Panc1 (cell line): ENCODE data around the gene KCNQ2. TPM values are rescaled to one million over a fixed set of nuclear protein-coding genes. Genes with fewer than 3 reads are reported as not detected.

Source experiments
- ATAC-seq: fragments of 200-7000 bp; cut with Tn5 transposase; 2 replicates; pipeline ENCODE4 v1.9.1; 2020; ENCODE audit warnings: mild to moderate bottlenecking, moderate library complexity
- BruUV-seq: library from RNA; stranded (reverse); fragments of 400-500 nt; replicated peaks from 2 replicates; lab custom pipeline; 2021; lab: Mats Ljungman, UMichigan
- CTCF ChIA-PET: fragments of 300-600 bp; sonication (Branson Sonifier 250); formaldehyde crosslinking; loops from one replicate; lab custom pipeline; 2022; ENCODE audit warnings: antibody characterized with exemption; lab: Charles Lee
- POLR2A ChIA-PET: fragments of 300-600 bp; sonication (Branson Sonifier 250); formaldehyde crosslinking; loops from one replicate; lab custom pipeline; 2022; ENCODE audit warnings: antibody characterized with exemption; lab: Charles Lee
- DNase-seq: peaks from one replicate; pipeline ENCODE4 v3.0.0-alpha.2; 2010; ENCODE audit warnings: low read depth, low spot score
- H3K27ac ChIP-seq: 2 replicates; pipeline ENCODE4 v1.5.1; 2011; ENCODE audit warnings: mild to moderate bottlenecking, low read length, inconsistent platforms
- H3K27me3 ChIP-seq: fragments of 200-500 bp; sonication (Bioruptor generic); 2 replicates; pipeline ENCODE4 v1.6.0; 2014; ENCODE audit warnings: low read length, inconsistent platforms; ENCODE audit not compliant: control insufficient read depth, insufficient read depth
- H3K36me3 ChIP-seq: fragments of 200-500 bp; sonication (Bioruptor generic); 2 replicates; pipeline ENCODE4 v1.5.1; 2014; ENCODE audit warnings: inconsistent platforms, mild to moderate bottlenecking, low read length, moderate library complexity; ENCODE audit not compliant: control insufficient read depth, insufficient read depth
- H3K4me1 ChIP-seq: 2 replicates; pipeline ENCODE4 v1.5.1; 2011; ENCODE audit warnings: inconsistent platforms, mild to moderate bottlenecking, low read length, moderate library complexity; ENCODE audit not compliant: control insufficient read depth, insufficient read depth
- H3K4me3 ChIP-seq, 2 experiments: 2 replicates each; pipeline ENCODE4 v1.5.1; 2011 to 2012; ENCODE audit warnings: low read depth in 2 of 2, low read length in 2 of 2, mild to moderate bottlenecking in 2 of 2, inconsistent platforms in 1 of 2, moderate library complexity in 1 of 2
- H3K9me3 ChIP-seq: fragments of 200-500 bp; sonication (Bioruptor generic); 2 replicates; pipeline ENCODE4 v1.5.1; 2014; ENCODE audit warnings: low read depth, mild to moderate bottlenecking, inconsistent platforms, low read length, moderate library complexity; ENCODE audit not compliant: control insufficient read depth, insufficient read depth
- POLR2AphosphoS5 ChIP-seq: IDR thresholded peaks from 2 replicates; pipeline ENCODE4 v1.6.1; 2012; ENCODE audit warnings: mild to moderate bottlenecking, low read depth, low read length, moderate library complexity
- REST ChIP-seq, 2 experiments: IDR thresholded peaks; 2 replicates each; pipeline ENCODE4 v1.6.1; 2011 to 2012; ENCODE audit warnings: low read depth in 2 of 2, control low read depth in 1 of 2, low read length in 1 of 2, mild to moderate bottlenecking in 1 of 2, moderate library complexity in 1 of 2; ENCODE audit not compliant: insufficient read depth in 1 of 2
- SIN3A ChIP-seq: IDR thresholded peaks from 2 replicates; pipeline ENCODE4 v1.6.1; 2012; ENCODE audit warnings: low read depth, mild to moderate bottlenecking, low read length, moderate library complexity, borderline replicate concordance; ENCODE audit not compliant: insufficient read depth
- TCF7L2 ChIP-seq: IDR thresholded peaks from 2 replicates; pipeline ENCODE4 v1.6.1; 2011; ENCODE audit warnings: mild to moderate bottlenecking, low read depth, low read length, inconsistent platforms
- in situ Hi-C: cut with HindIII; loops from 2 replicates; pipeline ENCODE4 v1.10.0; 2016; ENCODE audit warnings: low sequenced_read_pairs, low pct_unique_long_range_greater_than_20kb
- intact Hi-C: fragments of 100-400 bp; cut with micrococcal nuclease; formaldehyde crosslinking; loops from one replicate; pipeline ENCODE4 v1.10.0; 2022; ENCODE audit not compliant: unreplicated experiment
- total RNA-seq: library from RNA; stranded (reverse); gene quantifications from one replicate; pipeline ENCODE4 v1.2.1, GENCODE V29; 2021; ENCODE audit not compliant: unreplicated experiment
- TF ChIP-seq, protein P1 (sequence below): fragments of 450-650 bp; IDR thresholded peaks from 2 replicates; pipeline ENCODE4 v1.5.1; 2017; ENCODE audit warnings: mild to moderate bottlenecking

Gene KCNQ2
- total RNA-seq, 1 experiment from 2014 or later = 19.4 TPM

- BruUV-seq = no TSS peak
- in situ Hi-C loops = no loop called here
- Histone ChIP-seq H3K9me3 (no peaks in the 10 kb centered on the region), H3K4me3 (no peak overlapping the region), H3K36me3 (no peaks in the 10 kb centered on the region), H3K27ac (no peak overlapping the region), H3K4me1 (peaks cover 5% of the 10 kb centered on the region; the same call in 1 of the 2 replicates), H3K27me3 (no peaks in the 10 kb centered on the region)
- TF ChIP-seq TCF7L2 (no peak), SIN3A (no peak), REST (IDR thresholded peaks at IDR 0.05; ENCODE audit: insufficient read depth in 1 of 2, low read depth in 2 of 2, low read length in 1 of 2) (no peak), POLR2AphosphoS5 (no peak)
- TF ChIP-seq, protein P1, sequence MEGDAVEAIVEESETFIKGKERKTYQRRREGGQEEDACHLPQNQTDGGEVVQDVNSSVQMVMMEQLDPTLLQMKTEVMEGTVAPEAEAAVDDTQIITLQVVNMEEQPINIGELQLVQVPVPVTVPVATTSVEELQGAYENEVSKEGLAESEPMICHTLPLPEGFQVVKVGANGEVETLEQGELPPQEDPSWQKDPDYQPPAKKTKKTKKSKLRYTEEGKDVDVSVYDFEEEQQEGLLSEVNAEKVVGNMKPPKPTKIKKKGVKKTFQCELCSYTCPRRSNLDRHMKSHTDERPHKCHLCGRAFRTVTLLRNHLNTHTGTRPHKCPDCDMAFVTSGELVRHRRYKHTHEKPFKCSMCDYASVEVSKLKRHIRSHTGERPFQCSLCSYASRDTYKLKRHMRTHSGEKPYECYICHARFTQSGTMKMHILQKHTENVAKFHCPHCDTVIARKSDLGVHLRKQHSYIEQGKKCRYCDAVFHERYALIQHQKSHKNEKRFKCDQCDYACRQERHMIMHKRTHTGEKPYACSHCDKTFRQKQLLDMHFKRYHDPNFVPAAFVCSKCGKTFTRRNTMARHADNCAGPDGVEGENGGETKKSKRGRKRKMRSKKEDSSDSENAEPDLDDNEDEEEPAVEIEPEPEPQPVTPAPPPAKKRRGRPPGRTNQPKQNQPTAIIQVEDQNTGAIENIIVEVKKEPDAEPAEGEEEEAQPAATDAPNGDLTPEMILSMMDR = no peak
- intact Hi-C loops = no loop called here
- ChIA-PET CTCF (no interaction called here), POLR2A (no interaction called here)
- DNase-seq = no peak
- ATAC-seq = peak; percentile 51
Measured at GRCh38 chr20:63440366-63440955, 32.0 kb downstream of the KCNQ2 start.

GRCh38 chr20:63439866-63440265 lies 32.6 kb downstream of the KCNQ2 start:
- no peaks in the 10 kb centered on the region for H3K27me3 ChIP-seq
- BruUV-seq = no TSS peak
- H3K27ac ChIP-seq = no peak overlapping the region
- ChIA-PET POLR2A (no interaction called here), CTCF (no interaction called here)
- H3K9me3 ChIP-seq = no peaks in the 10 kb centered on the region
- no peaks in the 10 kb centered on the region for H3K36me3 ChIP-seq
- TF ChIP-seq TCF7L2 = no peak
- TF ChIP-seq REST (IDR thresholded peaks at IDR 0.05; ENCODE audit: insufficient read depth in 1 of 2, low read depth in 2 of 2, low read length in 1 of 2) = no peak
- TF ChIP-seq, protein P1 = no peak
- TF ChIP-seq SIN3A = no peak
- TF ChIP-seq POLR2AphosphoS5 = no peak
- ATAC-seq = no peak
- H3K4me1 ChIP-seq = peaks cover 5% of the 10 kb centered on the region; the same call in 1 of the 2 replicates
- no peak overlapping the region for H3K4me3 ChIP-seq
- intact Hi-C loops = no loop called here
- DNase-seq = no peak
- in situ Hi-C loops = no loop called here
